Lower leg skin (tissue), 4 donors: Measurements from ENCODE around the gene RELL1. TPM values are rescaled to one million over a fixed set of nuclear protein-coding genes. Genes with fewer than 3 reads are reported as not detected.

Source experiments
- DNase-seq, 2 donors: peaks; one replicate each; pipeline ENCODE4 v3.0.0-alpha.2; 2019; ENCODE audit warnings: low spot score in 2 of 2
- H3K4me3 ChIP-seq: fragments of 200-600 bp; sonication (generic); 2 replicates; pipeline ENCODE4 v1.5.1; 2017; ENCODE audit warnings: mild to moderate bottlenecking, low read depth; ENCODE audit not compliant: poor library complexity, severe bottlenecking
- POLR2A ChIP-seq, 2 donors: fragments of 450-650 bp; IDR thresholded peaks; one replicate each; pipeline ENCODE4 v1.6.1; 2016 to 2017; ENCODE audit warnings: antibody characterized with exemption in 2 of 2, mild to moderate bottlenecking in 1 of 2, moderate library complexity in 1 of 2
- WGBS, 2 donors: methylation state at CpG; one replicate each; pipeline ENCODE4 v1.1.5; 2018; 5-methylcytosine and 5-hydroxymethylcytosine counted together
- intact Hi-C: fragments of 100-400 bp; cut with DNase I; formaldehyde crosslinking; loops from one replicate; pipeline ENCODE4 v1.15.0; 2023; ENCODE audit warnings: low total_unique reads
- total RNA-seq, 4 donors: library from RNA; depleted of rRNA; stranded (reverse); fragments of >200 nt; gene quantifications; one replicate each; pipeline ENCODE4 v1.1.0, GENCODE V29; 2016
- TF ChIP-seq, protein P1 (sequence below), 3 donors: fragments of 450-650 bp; IDR thresholded peaks; one replicate each; pipeline ENCODE4 v1.5.1; 2016; ENCODE audit warnings: antibody characterized with exemption in 3 of 3, mild to moderate bottlenecking in 3 of 3, moderate library complexity in 2 of 3

Gene RELL1
- total RNA-seq, 4 donors from 2014 or later = 66.5 to 78.6 (median 73.7) TPM

DNA sequence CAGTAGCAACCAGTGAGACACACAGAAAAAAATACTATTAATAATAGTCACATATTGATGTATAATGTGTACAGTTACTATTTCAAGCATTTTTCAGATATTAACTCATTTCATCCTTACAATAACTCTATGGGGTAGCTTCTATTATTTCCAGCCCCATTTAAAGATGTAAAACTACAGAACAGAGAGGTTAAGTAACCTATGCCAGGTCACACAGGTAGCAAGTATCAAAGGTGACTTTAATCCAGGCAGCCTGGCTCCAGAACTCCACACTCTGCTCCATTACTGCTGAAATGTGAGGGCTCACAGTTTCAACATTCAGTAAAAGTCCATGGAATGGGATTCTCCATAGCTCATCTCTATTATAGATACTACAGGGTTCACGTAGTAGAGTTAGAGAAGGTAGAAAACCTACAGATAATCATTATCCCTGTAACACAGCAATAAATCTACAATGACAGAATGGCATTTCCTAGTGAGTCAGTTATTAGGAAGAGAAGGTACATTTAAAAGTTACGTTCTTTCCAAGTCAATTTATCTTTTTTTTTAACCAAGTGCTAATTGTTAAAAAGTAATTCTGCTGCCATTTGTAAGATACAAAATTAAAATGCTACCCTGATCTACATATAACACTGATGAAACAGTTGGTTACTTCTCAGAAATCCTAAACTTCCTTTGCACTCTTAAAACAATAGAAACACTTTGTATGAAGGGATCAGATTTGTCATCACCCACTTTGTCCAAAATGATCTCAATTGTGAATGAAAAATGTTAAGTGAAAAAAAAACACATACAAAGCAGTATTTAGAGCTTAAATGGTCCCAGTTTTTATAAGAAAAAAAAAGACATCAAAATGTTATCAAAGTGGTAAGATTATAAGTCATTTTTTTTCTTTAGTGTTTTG is 18.7 kb downstream of the RELL1 start:
- WGBS, 2 donors = 61 to 68% methylated on average over 2 of the region's 2 CpGs
- intact Hi-C loops = no loop called here
- no peak overlapping the region for H3K4me3 ChIP-seq
- DNase-seq = no peak
- TF ChIP-seq POLR2A (IDR thresholded peaks at IDR 0.05) = no peak
- TF ChIP-seq, protein P1, sequence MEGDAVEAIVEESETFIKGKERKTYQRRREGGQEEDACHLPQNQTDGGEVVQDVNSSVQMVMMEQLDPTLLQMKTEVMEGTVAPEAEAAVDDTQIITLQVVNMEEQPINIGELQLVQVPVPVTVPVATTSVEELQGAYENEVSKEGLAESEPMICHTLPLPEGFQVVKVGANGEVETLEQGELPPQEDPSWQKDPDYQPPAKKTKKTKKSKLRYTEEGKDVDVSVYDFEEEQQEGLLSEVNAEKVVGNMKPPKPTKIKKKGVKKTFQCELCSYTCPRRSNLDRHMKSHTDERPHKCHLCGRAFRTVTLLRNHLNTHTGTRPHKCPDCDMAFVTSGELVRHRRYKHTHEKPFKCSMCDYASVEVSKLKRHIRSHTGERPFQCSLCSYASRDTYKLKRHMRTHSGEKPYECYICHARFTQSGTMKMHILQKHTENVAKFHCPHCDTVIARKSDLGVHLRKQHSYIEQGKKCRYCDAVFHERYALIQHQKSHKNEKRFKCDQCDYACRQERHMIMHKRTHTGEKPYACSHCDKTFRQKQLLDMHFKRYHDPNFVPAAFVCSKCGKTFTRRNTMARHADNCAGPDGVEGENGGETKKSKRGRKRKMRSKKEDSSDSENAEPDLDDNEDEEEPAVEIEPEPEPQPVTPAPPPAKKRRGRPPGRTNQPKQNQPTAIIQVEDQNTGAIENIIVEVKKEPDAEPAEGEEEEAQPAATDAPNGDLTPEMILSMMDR (IDR thresholded peaks at IDR 0.05) = no peak

- DNase-seq = peak in 1 of 2 donors; percentile 60
- no peak overlapping the region for H3K4me3 ChIP-seq
- intact Hi-C loops = no loop called here
- 29 to 35% methylated on average over 6 of the region's 6 CpGs for WGBS, 2 donors
- TF ChIP-seq, protein P1 (IDR thresholded peaks at IDR 0.05) = no peak
- TF ChIP-seq POLR2A (IDR thresholded peaks at IDR 0.05) = no peak
These were observed 19.5 kb downstream of the RELL1 start for GRCh38 chr4:37666625-37667071.

- DNase-seq = no peak
- intact Hi-C loops = no loop called here
- WGBS, 2 donors = 48 to 49% methylated on average over 10 of the region's 10 CpGs
- TF ChIP-seq POLR2A (IDR thresholded peaks at IDR 0.05) = no peak
- TF ChIP-seq, protein P1 (IDR thresholded peaks at IDR 0.05) = no peak
- no peak overlapping the region for H3K4me3 ChIP-seq
These were observed 20.5 kb downstream of the RELL1 start for GRCh38 chr4:37665333-37666320.

- H3K4me3 ChIP-seq = no peak overlapping the region
- 57 to 69% methylated on average over 5 of the region's 5 CpGs for WGBS, 2 donors
- DNase-seq = no peak
- TF ChIP-seq, protein P1 (IDR thresholded peaks at IDR 0.05) = no peak
- TF ChIP-seq POLR2A (IDR thresholded peaks at IDR 0.05) = no peak
- intact Hi-C loops = no loop called here
These were observed 21.5 kb downstream of the RELL1 start for GRCh38 chr4:37664696-37665095.

DNA sequence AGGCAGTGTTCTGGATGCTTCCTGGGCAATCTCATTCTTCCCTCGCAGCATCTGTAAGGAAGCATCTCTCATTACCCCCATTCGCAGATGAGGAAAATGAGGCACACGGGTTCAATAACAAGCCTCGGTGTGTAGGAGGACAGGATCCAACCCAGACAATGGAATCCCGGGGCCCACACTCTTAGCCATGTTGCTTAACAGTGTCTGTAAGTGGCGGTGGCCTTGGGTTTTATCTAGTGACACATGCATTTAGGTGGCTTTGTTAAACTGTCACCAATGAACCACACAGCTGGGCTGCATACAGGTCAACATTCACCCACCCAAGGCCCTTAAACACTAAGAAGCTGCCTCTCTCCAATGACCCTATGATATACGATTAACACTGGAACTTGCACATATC is 22.6 kb downstream of the RELL1 start:
- 86 to 88% methylated on average over 7 of the region's 7 CpGs for WGBS, 2 donors
- no peak overlapping the region for H3K4me3 ChIP-seq
- no peak for DNase-seq
- intact Hi-C loops = no loop called here
- TF ChIP-seq, protein P1 (IDR thresholded peaks at IDR 0.05) = no peak
- TF ChIP-seq POLR2A (IDR thresholded peaks at IDR 0.05) = no peak
